Measurements from ENCODE around the gene ZBTB7C. TPM values are rescaled to one million over a fixed set of nuclear protein-coding genes. Genes with fewer than 3 reads are reported as not detected.
A peak's percentile ranks its signal among the peaks of the same experiment; 100 is the strongest.

The ZBTB7C gene
- total and polyA plus RNA-seq, 9 of the 15 experiments (the other 6 are each of a cell fraction or from before 2014, with no cell fraction given), result not detected

DNA sequence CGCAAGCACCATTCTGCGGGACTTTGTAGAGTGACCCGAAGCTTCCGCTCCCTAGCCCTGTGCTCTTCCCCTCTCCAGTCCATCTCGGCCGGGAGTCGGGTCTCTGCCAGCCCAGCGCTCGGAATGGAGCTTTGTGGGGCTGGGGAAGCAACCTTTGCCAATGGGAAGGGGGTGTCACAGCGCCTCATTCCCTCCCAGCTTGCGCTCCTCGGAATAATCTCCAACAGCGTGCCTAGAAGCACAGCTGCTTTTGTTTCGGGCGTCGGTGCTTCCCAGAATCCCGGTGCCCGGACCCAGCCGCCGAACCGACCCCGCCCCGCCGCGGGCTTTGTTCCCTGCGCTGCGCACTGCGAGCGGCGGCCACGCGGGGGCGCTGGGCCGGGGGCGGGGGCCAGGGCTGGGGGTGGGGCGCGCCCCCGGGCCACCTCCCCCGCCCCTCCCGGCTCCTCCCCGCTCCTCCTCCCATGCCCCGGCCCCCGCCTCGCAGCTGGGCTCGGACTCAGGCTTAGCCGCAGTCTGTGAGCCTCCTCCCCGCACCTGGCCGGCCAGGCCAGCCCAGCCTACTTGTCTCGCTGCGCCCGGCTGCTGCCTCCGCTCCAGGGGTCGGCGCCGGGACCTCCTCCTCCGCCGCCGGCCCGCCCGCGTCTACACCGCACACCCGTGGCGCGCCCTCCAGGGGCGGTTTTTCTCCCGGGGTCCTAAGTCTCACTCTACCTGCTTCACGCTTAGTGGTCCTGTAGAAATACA lies 401.1 kb downstream of the ZBTB7C start (continued):
- TF ChIP-seq PKNOX1 (IDR thresholded peaks at IDR 0.05) (no peak), CBX8 (IDR thresholded peaks at IDR 0.05; ENCODE audit: borderline replicate concordance, extremely low read depth, low read depth, low read length, poor library complexity, severe bottlenecking) (no peak), EGR1 (conservative IDR thresholded peaks at IDR 0.05) (peak; percentile 36; the same call in 1 of the 2 replicates), ZNF583 (CRISPR knock-in tag; IDR thresholded peaks at IDR 0.05) (no peak), PURB (CRISPR knock-in tag; IDR thresholded peaks at IDR 0.05; ENCODE audit: low read depth) (no peak), MYBL2 (IDR thresholded peaks at IDR 0.05; ENCODE audit: low read depth) (no peak), MYBL2 (CRISPR knock-in tag; IDR thresholded peaks at IDR 0.05; ENCODE audit: borderline replicate concordance) (no peak), NRF1 (conservative IDR thresholded peaks at IDR 0.05 in 1 of 2, IDR thresholded peaks at IDR 0.05 in 1 of 2) (peak; percentile 11 to 25; a peak in 1 of 4 replicates), HMGXB4 (CRISPR knock-in tag; IDR thresholded peaks at IDR 0.05) (no peak), ZNF263 (CRISPR knock-in tag; IDR thresholded peaks at IDR 0.05; ENCODE audit: borderline replicate concordance) (peak; percentile 47; the same call in 1 of the 2 replicates), ZNF24 (IDR thresholded peaks at IDR 0.05) (no peak), ZNF316 (IDR thresholded peaks at IDR 0.05) (no peak), ZNF384 (IDR thresholded peaks at IDR 0.05; ENCODE audit: low read depth, low read length) (no peak)

Data from K562 (cell line).